Right lobe of liver (tissue), 4 donors: ENCODE data around the gene TMEFF2.

Experiments
- CTCF ChIP-seq, 4 donors: fragments of 200-600 bp in 3 of 4; fragments of 450-650 bp in 1 of 4; IDR thresholded peaks; one replicate each; pipeline versions ENCODE4 v1.5.1 to v1.8.0; 2016 to 2022; ENCODE audit warnings: antibody characterized with exemption in 4 of 4, mild to moderate bottlenecking in 2 of 4
- POLR2A ChIP-seq: fragments of 450-650 bp; IDR thresholded peaks from one replicate; pipeline ENCODE4 v1.6.1; 2017; ENCODE audit warnings: antibody characterized with exemption, mild to moderate bottlenecking
- donor health status: DM: no; HTN: no; CAD: no.
- donor health status: DM: no; HTN: no; CAD: no.
- donor health status: DM: no; HTN: yes; CAD: no.

DNA sequence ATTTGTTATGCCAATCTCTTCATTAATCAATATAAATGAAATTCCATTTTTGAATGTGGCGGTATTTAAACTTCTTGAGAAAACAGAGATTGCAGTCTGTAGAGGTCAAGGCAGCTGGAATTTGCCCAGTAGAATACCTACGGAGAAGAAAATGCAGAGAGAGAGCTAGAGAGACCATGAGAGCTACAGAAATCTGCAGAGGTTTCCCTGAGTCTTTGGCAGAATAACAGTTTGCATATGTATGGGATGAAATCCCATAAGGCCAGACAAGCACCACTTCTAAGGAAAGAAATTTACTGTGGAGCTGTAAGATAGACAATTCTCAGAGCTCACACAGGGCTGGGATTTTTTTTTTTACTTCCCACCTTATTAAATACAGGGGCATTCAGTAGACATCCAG is 23.6 kb upstream of the TMEFF2 start:
- TF ChIP-seq CTCF (IDR thresholded peaks at IDR 0.05) (no peak), POLR2A (no peak)
